ENCODE results near the gene MYOM1.

DNA sequence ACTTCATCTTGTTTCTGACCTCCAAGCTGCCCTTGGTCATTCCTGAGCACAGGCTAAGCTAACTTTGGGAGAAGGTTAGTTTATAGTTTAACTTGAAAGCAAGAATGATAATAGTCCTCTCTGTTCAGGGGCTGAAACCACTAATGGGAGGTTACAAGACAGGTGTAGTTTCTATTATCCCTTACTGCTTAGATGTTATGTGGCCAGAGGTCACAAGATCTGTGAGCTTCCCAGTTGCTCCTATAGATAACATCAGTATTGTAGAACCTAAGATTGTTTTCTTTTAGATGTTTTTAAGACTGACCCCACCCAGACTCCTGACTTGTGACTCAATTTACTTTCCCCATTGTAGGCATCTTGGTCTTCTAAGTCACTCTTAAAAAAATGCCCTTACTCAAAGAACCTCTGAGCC lies 112.0 kb downstream of the MYOM1 start:
- no peak for TF ChIP-seq SUZ12 (IDR thresholded peaks at IDR 0.05; ENCODE audit: extremely low read depth, insufficient read depth, insufficient read length)
- no peak for TF ChIP-seq YY1 (IDR thresholded peaks at IDR 0.05; ENCODE audit: insufficient read depth, insufficient read length)
- no peak for TF ChIP-seq ZNF274 (IDR thresholded peaks at IDR 0.05; ENCODE audit: low read depth, low read length)
